Suprapubic skin (tissue), 4 donors: ENCODE measurements around the gene RBM5. TPM values are rescaled to one million over a fixed set of nuclear protein-coding genes. Genes with fewer than 3 reads are reported as not detected.
"Not testable (repeated sequence)": the region's sequence is repeated elsewhere in the genome, so short reads cannot be mapped to it uniquely, and the experiment has no call there.

ENCODE experiments used
- DNase-seq, 2 donors: peaks; one replicate each; pipeline ENCODE4 v3.0.0-alpha.2; 2019; ENCODE audit warnings: low spot score in 2 of 2
- H3K27ac ChIP-seq: fragments of 200-600 bp; sonication (generic); one replicate; pipeline ENCODE4 v1.5.1; 2019
- H3K27me3 ChIP-seq: fragments of 200-600 bp; sonication (generic); one replicate; pipeline ENCODE4 v1.5.1; 2019
- H3K36me3 ChIP-seq: fragments of 200-600 bp; sonication (generic); one replicate; pipeline ENCODE4 v1.5.1; 2019
- H3K4me1 ChIP-seq: fragments of 200-600 bp; sonication (generic); one replicate; pipeline ENCODE4 v1.5.1; 2019
- H3K4me3 ChIP-seq: fragments of 200-600 bp; sonication (generic); one replicate; pipeline ENCODE4 v1.5.1; 2019; ENCODE audit warnings: mild to moderate bottlenecking
- H3K9me3 ChIP-seq: fragments of 200-600 bp; sonication (generic); one replicate; pipeline ENCODE4 v1.5.1; 2019
- CTCF ChIP-seq, 2 donors: fragments of 200-600 bp in 1 of 2; fragments of 450-650 bp in 1 of 2; sonication (generic) in 1 of 2; IDR thresholded peaks; one replicate each; pipeline ENCODE4 v1.5.1; 2016 to 2019; ENCODE audit warnings: antibody characterized with exemption in 2 of 2, mild to moderate bottlenecking in 1 of 2, moderate library complexity in 1 of 2
- EP300 ChIP-seq: sonication (generic); formaldehyde crosslinking; IDR thresholded peaks from one replicate; pipeline ENCODE4 v1.6.1; 2017; ENCODE audit warnings: antibody characterized with exemption
- POLR2A ChIP-seq, 2 donors: fragments of 450-650 bp; IDR thresholded peaks; one replicate each; pipeline ENCODE4 v1.6.1; 2017; ENCODE audit warnings: antibody characterized with exemption in 2 of 2, mild to moderate bottlenecking in 2 of 2, moderate library complexity in 2 of 2
- POLR2AphosphoS5 ChIP-seq, 3 donors: sonication (generic); formaldehyde crosslinking; IDR thresholded peaks; one replicate each; pipeline ENCODE4 v1.6.1; 2017; ENCODE audit warnings: antibody characterized with exemption in 3 of 3
- WGBS: methylation state at CpG from one replicate; pipeline ENCODE4 v1.1.5; 2018; 5-methylcytosine and 5-hydroxymethylcytosine counted together
- total RNA-seq, 4 donors: library from RNA; depleted of rRNA; stranded (reverse); fragments of >200 nt; gene quantifications; one replicate each; pipeline ENCODE4 v1.1.0, GENCODE V29; 2016

Gene RBM5
- total RNA-seq, 4 donors from 2014 or later = 129 to 681 (median 208) TPM

GRCh38 chr3:50068134-50068533 lies 20.6 kb upstream of the RBM5 start:
- Histone ChIP-seq H3K36me3 (peaks cover 100% of the 10 kb centered on the region), H3K4me1 (no peaks in the 10 kb centered on the region), H3K9me3 (no peaks in the 10 kb centered on the region), H3K27me3 (no peaks in the 10 kb centered on the region), H3K27ac (no peak overlapping the region), H3K4me3 (no peak overlapping the region)
- TF ChIP-seq EP300 (no peak), POLR2A (IDR thresholded peaks at IDR 0.05) (no peak), CTCF (IDR thresholded peaks at IDR 0.05) (no peak), POLR2AphosphoS5 (IDR thresholded peaks at IDR 0.05) (no peak)
- 70% methylated on average over 2 of the region's 2 CpGs for WGBS
- DNase-seq = no peak

GRCh38 chr3:50078091-50078490 lies 10.6 kb upstream of the RBM5 start:
- H3K36me3 ChIP-seq = peaks cover 50% of the 10 kb centered on the region

GRCh38 chr3:50078622-50079021 lies 10.1 kb upstream of the RBM5 start:
- H3K36me3 ChIP-seq = peaks cover 45% of the 10 kb centered on the region
- no peak for TF ChIP-seq POLR2A (IDR thresholded peaks at IDR 0.05)
- no peak for TF ChIP-seq EP300
- no peak for TF ChIP-seq POLR2AphosphoS5 (IDR thresholded peaks at IDR 0.05)
- TF ChIP-seq CTCF (IDR thresholded peaks at IDR 0.05) = no peak
- H3K4me1 ChIP-seq = no peaks in the 10 kb centered on the region
- H3K4me3 ChIP-seq = no peak overlapping the region
- H3K9me3 ChIP-seq = no peaks in the 10 kb centered on the region
- WGBS = 28% methylated on average over 1 of the region's 1 CpG
- H3K27me3 ChIP-seq = no peaks in the 10 kb centered on the region
- H3K27ac ChIP-seq = no peak overlapping the region
- DNase-seq = no peak

More at GRCh38 chr3:50078091-50078490, 10.6 kb upstream of the RBM5 start:
- TF ChIP-seq POLR2A (IDR thresholded peaks at IDR 0.05) (no peak), EP300 (no peak), POLR2AphosphoS5 (IDR thresholded peaks at IDR 0.05) (no peak), CTCF (IDR thresholded peaks at IDR 0.05) (no peak)
- H3K4me3 ChIP-seq = no peak overlapping the region
- H3K9me3 ChIP-seq = no peaks in the 10 kb centered on the region
- no peaks in the 10 kb centered on the region for H3K27me3 ChIP-seq
- no peak for DNase-seq
- no peak overlapping the region for H3K27ac ChIP-seq
- H3K4me1 ChIP-seq = no peaks in the 10 kb centered on the region
- WGBS = 96% methylated on average over 1 of the region's 1 CpG

- H3K9me3 ChIP-seq, H3K4me3 ChIP-seq, H3K27ac ChIP-seq, H3K36me3 ChIP-seq, H3K27me3 ChIP-seq, H3K4me1 ChIP-seq, DNase-seq: not testable (repeated sequence)
- no CpG with 5 or more reads among the region's 33 CpGs for WGBS
Measured at GRCh38 chr3:50084951-50085350, 3.8 kb upstream of the RBM5 start.

- no peaks in the 10 kb centered on the region for H3K9me3 ChIP-seq
- H3K27ac ChIP-seq = peak overlapping the region; percentile 96
- WGBS = 0% methylated on average over 16 of the region's 16 CpGs
- H3K4me3 ChIP-seq = peak overlapping the region; percentile 79
- peaks cover 22% of the 10 kb centered on the region for H3K4me1 ChIP-seq
- H3K27me3 ChIP-seq = no peaks in the 10 kb centered on the region
- peaks cover 41% of the 10 kb centered on the region for H3K36me3 ChIP-seq
- no peak for DNase-seq
- TF ChIP-seq POLR2A (IDR thresholded peaks at IDR 0.05) = no peak
Measured at GRCh38 chr3:50089609-50089945, 858 bp downstream of the RBM5 start.

- TF ChIP-seq EP300 = no peak
- TF ChIP-seq POLR2A (IDR thresholded peaks at IDR 0.05) = no peak
- TF ChIP-seq CTCF (IDR thresholded peaks at IDR 0.05) = no peak
- no peak for TF ChIP-seq POLR2AphosphoS5 (IDR thresholded peaks at IDR 0.05)
- no peak overlapping the region for H3K27ac ChIP-seq
- peaks cover 22% of the 10 kb centered on the region for H3K4me1 ChIP-seq
- no peak for DNase-seq
- peaks cover 55% of the 10 kb centered on the region for H3K36me3 ChIP-seq
- H3K4me3 ChIP-seq = peak overlapping the region; percentile 79
- H3K9me3 ChIP-seq = no peaks in the 10 kb centered on the region
- H3K27me3 ChIP-seq = no peaks in the 10 kb centered on the region
Measured at GRCh38 chr3:50090984-50091383, 2.3 kb downstream of the RBM5 start.
